Measurements from ENCODE around the gene NR2C2AP.

DNA sequence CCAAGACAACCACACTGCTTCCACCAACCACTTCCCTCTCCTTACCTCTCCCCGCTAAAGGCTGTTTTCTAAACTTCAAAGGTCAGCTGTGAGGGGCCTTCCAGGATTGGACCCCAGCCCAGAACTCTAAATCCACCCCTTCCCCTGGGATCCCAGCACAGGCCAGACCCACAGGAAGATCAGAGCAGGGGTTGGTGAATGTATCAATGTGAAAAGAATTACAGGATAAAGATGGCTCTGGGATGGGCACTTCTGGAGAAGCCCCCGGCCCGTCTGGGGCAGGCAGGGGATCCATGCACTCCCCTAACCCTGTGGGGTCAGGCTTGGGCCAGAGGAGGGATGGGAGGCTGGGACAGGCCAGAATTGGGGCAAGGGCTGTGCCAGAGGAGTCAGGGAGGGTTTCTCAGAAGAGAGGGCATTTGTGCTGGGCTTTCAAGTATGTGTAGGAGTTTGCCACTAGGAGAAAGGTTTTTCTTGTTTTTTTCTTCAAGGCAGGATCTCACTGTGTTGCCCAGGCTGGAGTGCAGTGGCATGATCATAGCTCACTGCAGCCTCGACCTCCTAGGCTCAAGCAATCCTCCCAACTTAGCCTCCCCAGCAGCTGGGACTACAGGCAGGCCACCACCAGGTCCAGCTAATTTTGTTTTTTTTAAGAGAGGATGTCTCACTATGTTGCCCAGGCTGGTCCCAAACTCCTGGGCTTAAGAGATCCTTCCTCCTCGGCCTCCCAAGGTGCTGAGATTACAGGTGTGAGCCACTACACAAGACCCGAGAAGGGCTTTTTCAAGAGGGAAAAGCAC lies 32.1 kb downstream of the NR2C2AP start:
- TF ChIP-seq, protein P1, sequence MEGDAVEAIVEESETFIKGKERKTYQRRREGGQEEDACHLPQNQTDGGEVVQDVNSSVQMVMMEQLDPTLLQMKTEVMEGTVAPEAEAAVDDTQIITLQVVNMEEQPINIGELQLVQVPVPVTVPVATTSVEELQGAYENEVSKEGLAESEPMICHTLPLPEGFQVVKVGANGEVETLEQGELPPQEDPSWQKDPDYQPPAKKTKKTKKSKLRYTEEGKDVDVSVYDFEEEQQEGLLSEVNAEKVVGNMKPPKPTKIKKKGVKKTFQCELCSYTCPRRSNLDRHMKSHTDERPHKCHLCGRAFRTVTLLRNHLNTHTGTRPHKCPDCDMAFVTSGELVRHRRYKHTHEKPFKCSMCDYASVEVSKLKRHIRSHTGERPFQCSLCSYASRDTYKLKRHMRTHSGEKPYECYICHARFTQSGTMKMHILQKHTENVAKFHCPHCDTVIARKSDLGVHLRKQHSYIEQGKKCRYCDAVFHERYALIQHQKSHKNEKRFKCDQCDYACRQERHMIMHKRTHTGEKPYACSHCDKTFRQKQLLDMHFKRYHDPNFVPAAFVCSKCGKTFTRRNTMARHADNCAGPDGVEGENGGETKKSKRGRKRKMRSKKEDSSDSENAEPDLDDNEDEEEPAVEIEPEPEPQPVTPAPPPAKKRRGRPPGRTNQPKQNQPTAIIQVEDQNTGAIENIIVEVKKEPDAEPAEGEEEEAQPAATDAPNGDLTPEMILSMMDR (IDR thresholded peaks at IDR 0.05), result no peak
- no peak for TF ChIP-seq ZFX (IDR thresholded peaks at IDR 0.05; ENCODE audit: borderline replicate concordance)
